Breast epithelium (tissue), 3 donors: ENCODE measurements around the gene CXCR1.

ENCODE experiments used
- POLR2A ChIP-seq: fragments of 450-650 bp; IDR thresholded peaks from one replicate; pipeline ENCODE4 v1.6.1; 2016; ENCODE audit warnings: antibody characterized with exemption, mild to moderate bottlenecking, moderate library complexity
- POLR2AphosphoS5 ChIP-seq, 3 donors: sonication (generic); formaldehyde crosslinking; IDR thresholded peaks; one replicate each; pipeline ENCODE4 v1.6.1; 2017; ENCODE audit warnings: antibody characterized with exemption in 3 of 3
- TF ChIP-seq, protein P1 (sequence below), 3 donors: fragments of 450-650 bp; IDR thresholded peaks; one replicate each; pipeline ENCODE4 v1.5.1; 2016 to 2017; ENCODE audit warnings: antibody characterized with exemption in 3 of 3, mild to moderate bottlenecking in 3 of 3, moderate library complexity in 3 of 3

DNA sequence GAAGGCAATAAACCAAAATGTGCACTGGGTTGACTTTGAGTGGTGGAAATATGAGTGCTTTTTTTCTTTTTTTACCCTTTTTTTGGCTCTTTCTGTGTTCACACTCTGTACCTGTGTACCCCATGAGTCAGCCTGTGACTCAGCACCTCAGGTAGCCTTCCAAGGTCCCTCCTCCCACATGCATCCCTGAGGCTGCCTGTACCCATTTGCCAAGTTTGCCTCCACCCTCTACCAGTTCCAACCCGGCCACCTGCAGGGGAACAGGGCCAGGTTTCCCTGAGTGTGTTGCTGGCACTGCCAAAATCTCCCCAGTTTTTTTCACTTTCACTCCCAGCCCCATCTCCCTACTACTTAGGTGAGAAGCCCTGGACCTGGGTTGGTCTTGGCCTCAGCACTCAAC, 14.0 kb downstream of the CXCR1 start:
- TF ChIP-seq, protein P1, sequence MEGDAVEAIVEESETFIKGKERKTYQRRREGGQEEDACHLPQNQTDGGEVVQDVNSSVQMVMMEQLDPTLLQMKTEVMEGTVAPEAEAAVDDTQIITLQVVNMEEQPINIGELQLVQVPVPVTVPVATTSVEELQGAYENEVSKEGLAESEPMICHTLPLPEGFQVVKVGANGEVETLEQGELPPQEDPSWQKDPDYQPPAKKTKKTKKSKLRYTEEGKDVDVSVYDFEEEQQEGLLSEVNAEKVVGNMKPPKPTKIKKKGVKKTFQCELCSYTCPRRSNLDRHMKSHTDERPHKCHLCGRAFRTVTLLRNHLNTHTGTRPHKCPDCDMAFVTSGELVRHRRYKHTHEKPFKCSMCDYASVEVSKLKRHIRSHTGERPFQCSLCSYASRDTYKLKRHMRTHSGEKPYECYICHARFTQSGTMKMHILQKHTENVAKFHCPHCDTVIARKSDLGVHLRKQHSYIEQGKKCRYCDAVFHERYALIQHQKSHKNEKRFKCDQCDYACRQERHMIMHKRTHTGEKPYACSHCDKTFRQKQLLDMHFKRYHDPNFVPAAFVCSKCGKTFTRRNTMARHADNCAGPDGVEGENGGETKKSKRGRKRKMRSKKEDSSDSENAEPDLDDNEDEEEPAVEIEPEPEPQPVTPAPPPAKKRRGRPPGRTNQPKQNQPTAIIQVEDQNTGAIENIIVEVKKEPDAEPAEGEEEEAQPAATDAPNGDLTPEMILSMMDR (IDR thresholded peaks at IDR 0.05) = no peak
- no peak for TF ChIP-seq POLR2A
- no peak for TF ChIP-seq POLR2AphosphoS5 (IDR thresholded peaks at IDR 0.05)
